ENCODE data around the gene C2orf76.
A peak's percentile ranks its signal among the peaks of the same experiment; 100 is the strongest.
"Not testable (repeated sequence)": the region's sequence is repeated elsewhere in the genome, so short reads cannot be mapped to it uniquely, and the experiment has no call there.

C2orf76 gene

GRCh38 chr2:119366649-119367471, at the start of gene C2orf76, which contains the start of gene DBI:
TSS of gene C2orf76 (minus strand) at chr2:119366834. CDS start at chr2:119339959, 26,875 bp downstream.
TSS of gene DBI (plus strand) at chr2:119366977. CDS start at chr2:119367052, 75 bp downstream.
- DNase-seq, result peak; percentile 85

GRCh38 chr2:119415630-119416029, 49.0 kb upstream of the C2orf76 start:
- no peak for DNase-seq

GRCh38 chr2:119414894-119415293, 48.3 kb upstream of the C2orf76 start:
- DNase-seq, result no peak

GRCh38 chr2:119409506-119409905, 42.9 kb upstream of the C2orf76 start:
- peak; percentile 46 for DNase-seq

GRCh38 chr2:119408221-119408619, 41.6 kb upstream of the C2orf76 start:
- no peak for DNase-seq

GRCh38 chr2:119407430-119408220, 41.0 kb upstream of the C2orf76 start:
- peak; percentile 50 for DNase-seq

GRCh38 chr2:119405151-119405550, 38.5 kb upstream of the C2orf76 start:
- DNase-seq, result no peak

GRCh38 chr2:119403618-119404017, 37.0 kb upstream of the C2orf76 start:
- DNase-seq, result not testable (repeated sequence)

GRCh38 chr2:119402645-119403560, 36.3 kb upstream of the C2orf76 start:
- DNase-seq, result no peak

- no peak for DNase-seq
Observed at GRCh38 chr2:119402106-119402505, 35.5 kb upstream of the C2orf76 start.

GRCh38 chr2:119397196-119397595, 30.6 kb upstream of the C2orf76 start:
- no peak for DNase-seq

- no peak for DNase-seq
Observed at GRCh38 chr2:119393971-119394748, 27.5 kb upstream of the C2orf76 start.

- no peak for DNase-seq
Observed at GRCh38 chr2:119389615-119390306, 23.1 kb upstream of the C2orf76 start.

GRCh38 chr2:119387381-119388129, 20.9 kb upstream of the C2orf76 start:
- DNase-seq, result no peak

GRCh38 chr2:119385466-119385865, 18.8 kb upstream of the C2orf76 start:
- DNase-seq, result no peak

GRCh38 chr2:119384971-119385370, 18.3 kb upstream of the C2orf76 start:
- DNase-seq, result no peak

GRCh38 chr2:119383410-119384140, 16.9 kb upstream of the C2orf76 start:
- DNase-seq, result no peak

- no peak for DNase-seq
Observed at GRCh38 chr2:119378566-119378965, 11.9 kb upstream of the C2orf76 start.

- no peak for DNase-seq
Observed at GRCh38 chr2:119377993-119378345, 11.3 kb upstream of the C2orf76 start.

Measured in NCI-H526 treated with DMSO at 0.1 percent for 48 hours (cell line).